Heart left ventricle (tissue), 16 donors: Measurements from ENCODE around the gene GNAT2. TPM values are rescaled to one million over a fixed set of nuclear protein-coding genes. Genes with fewer than 3 reads are reported as not detected.

Source experiments
- ATAC-seq, 4 donors: fragments of 200-7000 bp; cut with Tn5 transposase; one replicate each; pipeline ENCODE4 v1.9.1; 2020 to 2022; ENCODE audit warnings: moderate library complexity in 4 of 4, mild to moderate bottlenecking in 3 of 4, moderate number of reproducible peaks in 1 of 4
- DNase-seq, 5 donors: peaks; one replicate each; pipeline ENCODE4 v3.0.0-alpha.2; 2020
- H3K27ac ChIP-seq, 12 donors: fragments of 200-600 bp; sonication (generic) in 4 of 12; one replicate each; pipeline versions ENCODE4 v1.5.0 to v1.8.0; 2016 to 2022; ENCODE audit warnings: mild to moderate bottlenecking in 2 of 12
- H3K27me3 ChIP-seq, 9 donors: fragments of 200-600 bp; sonication (generic) in 2 of 9; one replicate each; pipeline versions ENCODE4 v1.5.1 to v1.8.0; 2016 to 2022; ENCODE audit warnings: mild to moderate bottlenecking in 3 of 9
- H3K36me3 ChIP-seq, 9 donors: fragments of 200-600 bp; sonication (generic) in 2 of 9; one replicate each; pipeline versions ENCODE4 v1.5.0 to v1.8.0; 2018 to 2022; ENCODE audit warnings: mild to moderate bottlenecking in 2 of 9
- H3K4me1 ChIP-seq, 12 donors: fragments of 200-600 bp; sonication (generic) in 4 of 12; one replicate each; pipeline versions ENCODE4 v1.5.0 to v1.8.0; 2016 to 2022; ENCODE audit warnings: mild to moderate bottlenecking in 3 of 12
- H3K4me3 ChIP-seq, 12 donors: fragments of 200-600 bp; sonication (generic) in 4 of 12; one replicate each; pipeline versions ENCODE4 v1.5.0 to v1.8.0; 2017 to 2022; ENCODE audit warnings: mild to moderate bottlenecking in 9 of 12, moderate library complexity in 4 of 12
- H3K9me3 ChIP-seq, 12 donors: fragments of 200-600 bp; sonication (generic) in 4 of 12; one replicate each; pipeline versions ENCODE4 v1.5.0 to v1.8.0; 2016 to 2022; ENCODE audit warnings: mild to moderate bottlenecking in 1 of 12
- CTCF ChIP-seq, 12 donors: fragments of 200-600 bp; sonication (generic) in 4 of 12; IDR thresholded peaks; one replicate each; pipeline versions ENCODE4 v1.5.0 to v1.8.0; 2018 to 2022; ENCODE audit warnings: antibody characterized with exemption in 12 of 12, mild to moderate bottlenecking in 5 of 12
- POLR2A ChIP-seq, 2 donors: fragments of 450-650 bp; IDR thresholded peaks; one replicate each; pipeline ENCODE4 v1.6.1; 2017; ENCODE audit warnings: antibody characterized with exemption in 2 of 2, mild to moderate bottlenecking in 2 of 2, moderate library complexity in 2 of 2
- WGBS, 4 donors: extraction: QIAGEN DNeasy Blood & Tissue Kit in 2 of 4; methylation state at CpG; one replicate each; pipeline versions ENCODE4 v1.1.5 to v1.1.7; 2013 to 2018; 5-methylcytosine and 5-hydroxymethylcytosine counted together
- intact Hi-C, 10 donors: fragments of 100-400 bp; cut with DNase I; formaldehyde crosslinking; loops; one replicate each; pipeline versions ENCODE4 v1.11.1 to v1.14.2; 2022
- polyA plus RNA-seq, 2 donors: library from polyadenylated mRNA; stranded (reverse); fragments of 200-250 nt; gene quantifications; one replicate each; pipeline ENCODE4 v1.2.3, GENCODE V29; 2013
- total RNA-seq, 9 donors: library from RNA; depleted of rRNA in 2 of 9; stranded (reverse); fragments of >200 nt in 2 of 9; fragmentation: NEBNext Ultra II Directional in 3 of 9; extraction: Animal tissue kit (Norgen Biotek cat#: 25700) in 3 of 9; gene quantifications; one replicate each; pipeline versions ENCODE4 v1.1.0 to v1.2.4, GENCODE V29; 2016 to 2023
- donor health status: ischemic (EF 13 %, LVEDD 7.1; RV severe dilation, severe dysfunction).
- donor health status: healthy with polysubstance abuse.
- donor health status: DM: no; HTN: yes; CAD: no.
- donor health status: DM: no; HTN: no; CAD: no.
- donor health status: ischemic (EF 25% LVEDD 6.9; RV normal size, moderate dysfunction).
- donor health status: ischemic (EF 25% LVEDD 5.7; RV mildly dilated, moderate dysfunction).
- donor health status: healthy.
- donor health status: DM: yes; HTN: yes; CAD: no.
- donor health status: ischemic (EF 35%, LVEDD 5.7; RV mildly dilated, moderate dysfunction).
- donor health status: nonischemic (EF 11% LVEDD 7.7; RV severe dilation, severe dysfunction).
- donor health status: DM: yes; HTN: yes; CAD: no.
- donor health status: PGD.
- donor health status: ischemic (EF 29% LVEDD 5.4; RV normal size, mild dysfunction).
- donor health status: nonischemic (EF 23%, LVEDD 6.1; RV moderate dilation, normal function).

Gene GNAT2
- total and polyA plus RNA-seq, 11 donors = not detected

GRCh38 chr1:109565241-109565640 is 54.2 kb downstream of the GNAT2 start:
- ATAC-seq = no peak

GRCh38 chr1:109564194-109564878 is 55.1 kb downstream of the GNAT2 start:
- Histone ChIP-seq H3K27ac (no peak overlapping the region), H3K4me3 (no peak overlapping the region)
- 79 to 85% (median 81%) methylated on average over 7 of the region's 7 CpGs for WGBS, 4 donors

More at GRCh38 chr1:109565241-109565640, 54.2 kb downstream of the GNAT2 start:
- 55 to 64% (median 58%) methylated on average over 3 of the region's 3 CpGs for WGBS, 4 donors
- Histone ChIP-seq H3K27ac (no peak overlapping the region), H3K4me1 (peaks cover 4 to 99% (median 77%) of the 10 kb centered on the region in 12 donors), H3K9me3 (no peaks in the 10 kb centered on the region), H3K36me3 (no peaks in the 10 kb centered on the region), H3K27me3 (no peaks in the 10 kb centered on the region), H3K4me3 (no peak overlapping the region)
- intact Hi-C loops = no loop called here
- no peak for TF ChIP-seq CTCF (IDR thresholded peaks at IDR 0.05)
- TF ChIP-seq POLR2A (IDR thresholded peaks at IDR 0.05) = no peak
- no peak for DNase-seq

DNA sequence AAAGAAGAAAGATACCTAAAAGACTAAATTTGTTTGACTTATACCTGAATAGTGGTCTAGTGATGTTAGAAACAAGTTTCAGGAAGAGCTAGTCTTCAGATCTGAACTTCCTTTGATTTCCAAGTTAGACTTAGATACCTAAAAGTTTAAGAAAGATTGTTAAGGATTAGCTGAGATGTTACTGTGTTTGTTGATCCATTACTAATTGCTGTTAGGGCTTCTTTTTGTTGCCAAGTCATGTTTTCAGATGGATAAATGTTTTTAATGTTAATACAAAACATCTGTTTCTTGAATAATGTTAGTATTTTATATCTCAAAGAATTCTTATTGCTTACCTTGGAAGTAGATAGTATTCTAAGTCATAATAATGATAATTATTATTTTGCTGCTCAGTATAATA is 59.4 kb downstream of the GNAT2 start:
- no peaks in the 10 kb centered on the region for H3K36me3 ChIP-seq
- no peak overlapping the region for H3K4me3 ChIP-seq
- ATAC-seq (no peak), DNase-seq (no peak)
- TF ChIP-seq POLR2A (IDR thresholded peaks at IDR 0.05) = no peak
- no peak for TF ChIP-seq CTCF (IDR thresholded peaks at IDR 0.05)
- H3K27ac ChIP-seq = no peak overlapping the region
- no peaks in the 10 kb centered on the region for H3K9me3 ChIP-seq
- peaks cover under 1 to 92% (median 47%) of the 10 kb centered on the region in 12 donors for H3K4me1 ChIP-seq
- H3K27me3 ChIP-seq = no peaks in the 10 kb centered on the region
- intact Hi-C loops = loop anchor here in 1 of 10 donors (10.0 kb wide), 1 partner anchor 55 kb away; the partner anchor contains the start of genes AMPD2 and GNAT2

More at GRCh38 chr1:109564194-109564878, 55.1 kb downstream of the GNAT2 start:
- DNase-seq (no peak), ATAC-seq (no peak)
- Histone ChIP-seq H3K9me3 (no peaks in the 10 kb centered on the region), H3K4me1 (peaks cover 4 to 97% (median 76%) of the 10 kb centered on the region in 12 donors), H3K27me3 (no peaks in the 10 kb centered on the region), H3K36me3 (no peaks in the 10 kb centered on the region)
- TF ChIP-seq CTCF (IDR thresholded peaks at IDR 0.05) (no peak), POLR2A (IDR thresholded peaks at IDR 0.05) (no peak)
- intact Hi-C loops = no loop called here

DNA sequence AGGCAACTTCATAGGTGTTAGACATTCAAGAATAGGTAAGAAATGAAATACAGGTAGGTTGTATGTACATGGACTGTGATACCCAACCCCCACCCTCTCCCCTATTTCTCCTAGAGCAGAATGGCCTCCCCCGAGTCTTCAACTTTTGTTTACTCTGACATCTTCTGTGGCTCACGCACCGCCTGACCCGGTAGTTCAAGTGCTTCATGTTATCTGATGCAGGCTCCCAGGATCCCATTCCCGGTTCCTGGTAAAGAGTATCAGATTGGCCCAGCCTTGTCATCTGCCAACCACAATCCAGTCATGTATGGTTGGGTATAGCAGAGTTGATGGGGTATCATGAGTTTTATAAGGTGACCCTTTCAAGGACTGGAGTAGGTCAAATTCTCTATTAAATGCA is 61.9 kb downstream of the GNAT2 start:
- TF ChIP-seq POLR2A (IDR thresholded peaks at IDR 0.05) (no peak), CTCF (IDR thresholded peaks at IDR 0.05) (no peak)
- Histone ChIP-seq H3K27me3 (no peaks in the 10 kb centered on the region), H3K36me3 (no peaks in the 10 kb centered on the region), H3K4me3 (no peak overlapping the region), H3K27ac (no peak overlapping the region), H3K9me3 (no peaks in the 10 kb centered on the region), H3K4me1 (peaks cover 0 to 76% (median 28%) of the 10 kb centered on the region in 12 donors)
- ATAC-seq (no peak), DNase-seq (no peak)
- WGBS, 4 donors = 71 to 83% (median 78%) methylated on average over 5 of the region's 5 CpGs
- intact Hi-C loops = loop anchor here in 1 of 10 donors (10.0 kb wide), 1 partner anchor 57 kb away; the partner anchor contains the start of genes AMPD2 and GNAT2
